Type B pancreatic cell (in vitro differentiated cells): Measurements from ENCODE around the gene TMEM39B. TPM values are rescaled to one million over a fixed set of nuclear protein-coding genes. Genes with fewer than 3 reads are reported as not detected.
A peak's percentile ranks its signal among the peaks of the same experiment; 100 is the strongest.
"Not testable (repeated sequence)": the region's sequence is repeated elsewhere in the genome, so short reads cannot be mapped to it uniquely, and the experiment has no call there.

ENCODE experiments used
- DNase-seq: peaks from one replicate; pipeline ENCODE4 v3.0.0; 2021; ENCODE audit warnings: mixed read lengths; ENCODE audit not compliant: unreplicated experiment; ENCODE audit errors: extremely low spot score
- H3K27ac Mint-ChIP-seq: 2 replicates; pipeline ENCODE4 v1.8.0; 2021; ENCODE audit warnings: mild to moderate bottlenecking, mixed read lengths
- H3K27me3 Mint-ChIP-seq: 2 replicates; pipeline ENCODE4 v1.8.0; 2021; ENCODE audit warnings: mixed read lengths
- H3K36me3 Mint-ChIP-seq: 2 replicates; pipeline ENCODE4 v1.8.0; 2021; ENCODE audit warnings: mixed read lengths
- H3K4me1 Mint-ChIP-seq: one replicate; pipeline ENCODE4 v1.8.0; 2021; ENCODE audit warnings: mixed read lengths; ENCODE audit not compliant: unreplicated experiment
- H3K4me3 Mint-ChIP-seq: 2 replicates; pipeline ENCODE4 v1.8.0; 2021; ENCODE audit warnings: mild to moderate bottlenecking, mixed read lengths
- H3K9me3 Mint-ChIP-seq: 2 replicates; pipeline ENCODE4 v1.8.0; 2021; ENCODE audit warnings: mixed read lengths
- CTCF ChIP-seq: fragments of 200-600 bp; sonication (generic); conservative IDR thresholded peaks from 2 replicates; pipeline ENCODE4 v1.5.0; 2021; ENCODE audit warnings: antibody characterized with exemption, mild to moderate bottlenecking
- total RNA-seq: library from RNA; stranded (reverse); gene quantifications from 2 replicates; pipeline ENCODE4 v1.2.1, GENCODE V29; 2021; ENCODE audit warnings: low replicate concordance

The TMEM39B gene
- total RNA-seq, 1 donor from 2014 or later = 23.3 TPM

GRCh38 chr1:32111040-32111623, 38.4 kb downstream of the TMEM39B start:
- Mint-ChIP-seq H3K27me3 (no peaks in the 10 kb centered on the region), H3K27ac (peak overlapping the region; percentile 45), H3K4me1 (peaks cover 24% of the 10 kb centered on the region), H3K9me3 (no peaks in the 10 kb centered on the region), H3K4me3 (peak overlapping the region; percentile 57), H3K36me3 (peaks cover 7% of the 10 kb centered on the region)
- DNase-seq = no peak
- TF ChIP-seq CTCF = no peak

- peaks cover 7% of the 10 kb centered on the region for H3K36me3 Mint-ChIP-seq
- no peak for DNase-seq
- H3K4me1 Mint-ChIP-seq = peaks cover 28% of the 10 kb centered on the region
- H3K27ac Mint-ChIP-seq = peak overlapping the region; percentile 45
- peak overlapping the region; percentile 57 for H3K4me3 Mint-ChIP-seq
- no peaks in the 10 kb centered on the region for H3K9me3 Mint-ChIP-seq
- H3K27me3 Mint-ChIP-seq = no peaks in the 10 kb centered on the region
- TF ChIP-seq CTCF = no peak
Measured at GRCh38 chr1:32111789-32112188, 39.0 kb downstream of the TMEM39B start.

- no peak overlapping the region for H3K27ac Mint-ChIP-seq
- H3K27me3 Mint-ChIP-seq = no peaks in the 10 kb centered on the region
- H3K9me3 Mint-ChIP-seq = no peaks in the 10 kb centered on the region
- H3K4me3 Mint-ChIP-seq = no peak overlapping the region
- peaks cover 26% of the 10 kb centered on the region for H3K4me1 Mint-ChIP-seq
- peaks cover 7% of the 10 kb centered on the region for H3K36me3 Mint-ChIP-seq
- DNase-seq = no peak
- TF ChIP-seq CTCF = no peak
Measured at GRCh38 chr1:32112806-32113375, 40.2 kb downstream of the TMEM39B start.

GRCh38 chr1:32113436-32113835, 40.7 kb downstream of the TMEM39B start:
- H3K27me3 Mint-ChIP-seq, H3K4me3 Mint-ChIP-seq, H3K9me3 Mint-ChIP-seq, H3K27ac Mint-ChIP-seq, DNase-seq, H3K36me3 Mint-ChIP-seq: not testable (repeated sequence)
- peaks cover 25% of the 10 kb centered on the region for H3K4me1 Mint-ChIP-seq

GRCh38 chr1:32114420-32114819, 41.7 kb downstream of the TMEM39B start:
- Mint-ChIP-seq H3K9me3 (no peaks in the 10 kb centered on the region), H3K4me3 (no peak overlapping the region), H3K27ac (no peak overlapping the region), H3K27me3 (no peaks in the 10 kb centered on the region), H3K4me1 (peaks cover 22% of the 10 kb centered on the region), H3K36me3 (peaks cover 5% of the 10 kb centered on the region)
- no peak for DNase-seq
- TF ChIP-seq CTCF = no peak

- H3K36me3 Mint-ChIP-seq = peaks cover 3% of the 10 kb centered on the region
- TF ChIP-seq CTCF = no peak
- no peaks in the 10 kb centered on the region for H3K27me3 Mint-ChIP-seq
- DNase-seq = no peak
- no peak overlapping the region for H3K27ac Mint-ChIP-seq
- no peak overlapping the region for H3K4me3 Mint-ChIP-seq
- H3K9me3 Mint-ChIP-seq = no peaks in the 10 kb centered on the region
- H3K4me1 Mint-ChIP-seq = peaks cover 18% of the 10 kb centered on the region
Measured at GRCh38 chr1:32115496-32115895, 42.8 kb downstream of the TMEM39B start.
